Stimulated activated CD4-positive, alpha-beta T cell treated with anti-CD3 and anti-CD28 coated beads, Interleukin-4, amount 100 ng/mL, for 48 hours (primary cell): Measurements from ENCODE around the gene TMEM236.
"Not testable (repeated sequence)": the region's sequence is repeated elsewhere in the genome, so short reads cannot be mapped to it uniquely, and the experiment has no call there.

ENCODE experiments used
- DNase-seq, 2 donors: peaks; one replicate each; pipeline ENCODE4 v3.0.0-alpha.2; 2020; ENCODE audit warnings: low read depth in 2 of 2

Gene TMEM236, protein sequence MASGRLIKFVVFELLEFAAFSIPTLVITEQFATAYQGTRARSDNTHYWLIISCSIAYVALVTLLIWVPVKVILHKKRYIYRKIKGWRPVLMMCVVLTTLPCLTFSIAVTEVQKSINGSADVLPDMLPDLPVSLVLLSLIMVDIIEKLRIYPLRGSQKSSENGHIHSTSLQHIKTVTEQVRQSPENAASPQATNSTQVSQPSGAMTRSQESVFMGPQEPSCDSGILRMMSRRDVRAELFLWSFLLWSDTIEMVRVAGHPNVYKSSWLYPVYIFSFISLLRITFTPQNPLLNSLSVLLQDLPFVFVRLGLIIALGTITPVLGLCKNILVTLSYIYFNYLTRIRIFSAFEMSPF

DNA sequence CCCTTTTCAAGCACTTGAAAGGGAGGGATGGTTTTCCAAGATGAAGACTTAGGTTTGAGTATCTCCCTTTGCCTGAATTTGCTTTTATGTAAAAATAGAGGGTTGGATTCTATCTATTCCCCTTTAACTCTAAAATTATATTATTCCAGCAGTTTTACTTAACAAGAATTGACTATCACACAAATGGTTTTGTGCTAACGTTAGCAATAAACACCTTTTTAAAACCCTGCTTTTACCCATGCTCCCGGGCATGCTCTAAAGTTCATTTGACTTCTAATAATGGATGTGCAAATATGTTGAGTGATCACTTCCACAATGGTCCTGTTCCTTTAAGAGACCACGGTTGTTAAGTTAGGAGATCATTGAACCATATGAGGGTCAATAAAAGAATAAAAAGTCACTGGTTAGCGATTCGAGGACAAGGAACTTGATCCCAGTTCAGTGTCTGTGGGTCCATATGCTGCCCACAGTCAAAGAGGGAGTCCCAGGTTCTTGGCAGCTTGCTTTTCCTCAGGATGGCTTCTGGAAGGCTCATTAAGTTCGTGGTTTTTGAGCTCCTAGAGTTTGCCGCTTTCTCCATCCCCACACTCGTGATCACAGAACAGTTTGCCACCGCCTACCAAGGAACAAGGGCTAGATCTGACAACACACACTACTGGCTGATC is at the start of gene TMEM236:
Gene TMEM236, plus strand, starts transcription at position 421 of the 665 bp plus-strand sequence. Its CDS starts 95 bp downstream, at position 516.
- DNase-seq = no peak

DNA sequence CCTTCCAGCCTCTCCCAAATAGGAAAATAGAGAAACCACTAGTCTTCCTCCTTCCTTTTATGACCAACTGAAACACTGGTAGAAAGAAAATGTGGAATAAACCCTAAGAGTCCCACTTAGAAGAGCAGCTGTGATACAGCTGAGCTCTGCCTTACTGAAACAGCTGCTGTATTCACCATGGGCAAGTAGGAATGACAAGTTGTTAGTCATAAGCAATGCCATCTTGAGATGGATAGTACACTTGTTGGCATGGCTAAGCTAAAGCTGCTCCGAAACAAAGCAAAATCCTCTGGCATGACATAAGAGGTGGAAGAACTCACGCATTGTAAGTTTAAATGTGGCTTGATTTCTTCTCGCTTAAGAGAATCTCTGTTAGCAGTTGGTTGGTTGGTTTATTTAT is 48.3 kb upstream of the TMEM236 start:
- DNase-seq = no peak

DNA sequence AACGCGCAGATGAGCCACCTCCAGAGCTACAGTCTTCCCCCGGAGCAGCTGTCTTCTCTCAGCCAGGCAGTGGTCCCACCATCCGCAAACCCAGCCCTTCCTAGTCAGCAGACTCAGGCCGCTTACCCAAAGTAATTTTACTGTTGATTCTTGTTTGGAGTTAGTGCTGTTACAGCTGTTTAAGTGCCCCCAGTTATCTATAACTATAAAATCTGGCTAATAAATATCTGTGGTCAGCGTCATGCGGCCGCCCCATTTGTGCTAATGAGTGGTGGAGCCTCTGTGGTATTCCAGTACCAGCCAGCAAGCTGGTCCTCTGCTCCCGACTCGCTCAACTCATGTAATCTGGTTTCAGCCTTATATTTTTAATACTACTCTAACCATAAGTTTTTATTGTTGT is 43.2 kb upstream of the TMEM236 start:
- no peak for DNase-seq

DNA sequence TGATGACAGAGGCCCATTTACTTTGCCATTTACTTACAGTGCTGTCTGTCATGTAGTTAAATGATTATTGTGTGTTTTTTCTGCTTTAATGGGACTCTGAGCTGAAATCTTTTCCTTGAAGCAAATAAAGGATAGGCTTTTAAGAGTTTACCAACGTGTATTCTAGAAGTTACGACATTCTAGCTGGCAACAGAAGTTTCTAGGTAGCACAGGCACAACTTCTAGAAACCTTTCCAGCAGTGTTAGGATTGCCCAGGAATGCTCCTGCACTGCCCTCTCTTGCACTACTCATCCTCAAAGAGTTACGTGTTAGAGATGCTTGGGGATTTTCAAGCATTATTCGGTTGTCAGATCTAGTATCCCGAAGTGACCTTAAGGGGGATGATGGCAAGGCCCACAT is 42.5 kb upstream of the TMEM236 start:
- DNase-seq = no peak

DNA sequence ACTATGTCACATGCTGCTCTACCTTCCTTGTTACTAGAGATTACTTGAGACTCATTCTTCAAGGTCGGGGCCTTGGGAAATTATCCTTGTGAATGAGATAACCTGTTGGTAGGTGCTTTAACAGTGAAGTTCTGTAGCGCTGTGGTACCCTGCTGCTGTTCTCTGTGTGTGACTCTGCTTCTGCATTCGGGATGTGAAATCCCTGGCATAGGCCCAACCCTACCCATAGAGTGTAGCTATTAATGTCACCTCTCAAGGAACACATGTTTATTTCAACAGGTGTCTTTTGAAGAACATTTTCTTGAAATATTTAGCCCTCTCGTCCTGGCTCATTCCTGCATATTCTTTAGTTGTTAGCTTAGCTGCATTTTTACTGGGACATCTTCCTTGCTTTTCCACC is 41.8 kb upstream of the TMEM236 start:
- DNase-seq = no peak

DNA sequence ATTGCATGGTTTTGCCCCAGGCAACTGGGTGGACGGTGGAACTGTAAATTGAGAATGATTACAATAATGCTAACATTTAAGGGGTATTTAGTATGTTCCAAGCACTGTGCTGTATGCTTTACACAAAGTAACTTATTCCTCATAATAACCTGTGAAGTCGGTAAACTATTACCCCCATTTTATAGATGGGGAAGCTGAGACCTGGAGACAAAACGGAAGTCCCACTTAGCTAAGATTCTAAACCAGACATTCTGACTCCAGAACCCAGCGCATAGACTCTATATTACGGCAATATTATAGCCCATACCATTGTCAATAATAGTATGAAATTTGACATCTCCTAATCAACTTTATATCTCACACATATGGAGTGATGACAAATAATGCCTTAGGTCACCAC is 39.9 kb upstream of the TMEM236 start:
- DNase-seq = no peak

DNA sequence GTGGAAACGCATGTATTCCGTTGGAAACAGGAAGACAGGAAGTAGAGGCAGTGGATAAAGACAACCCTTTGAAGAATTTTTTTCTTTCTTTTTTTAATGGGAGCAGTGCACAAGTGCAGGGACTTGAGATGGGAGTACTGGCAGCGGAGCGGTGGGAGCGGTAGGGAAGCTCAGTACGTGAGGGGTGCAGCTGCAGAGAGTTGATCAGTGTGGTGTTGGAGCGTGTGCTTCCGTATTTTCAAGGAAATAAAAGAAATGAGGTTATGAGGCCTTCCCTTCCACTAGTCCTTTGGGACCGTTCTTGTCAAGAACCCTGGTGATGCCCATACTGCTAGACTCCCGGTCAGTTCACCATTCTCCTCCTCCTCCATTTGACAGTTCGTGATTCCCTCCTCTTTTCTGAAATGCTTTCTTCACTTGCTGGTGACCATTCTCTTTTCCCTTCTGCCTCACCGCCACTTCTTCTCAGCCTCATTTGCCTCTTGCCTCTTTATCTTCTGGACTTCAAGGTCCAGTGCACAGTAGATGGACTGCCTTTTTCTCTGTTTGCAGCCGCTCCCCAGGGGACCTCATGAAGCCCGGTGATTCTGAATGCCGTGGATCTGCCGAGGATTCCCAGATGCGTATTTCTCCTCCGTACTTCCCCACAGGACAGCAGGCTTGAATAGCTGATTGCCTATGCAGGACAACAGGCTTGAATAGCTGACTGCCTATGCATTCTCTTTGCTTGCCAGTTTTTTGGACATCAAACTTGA is 39.1 kb upstream of the TMEM236 start:
- no peak for DNase-seq

DNA sequence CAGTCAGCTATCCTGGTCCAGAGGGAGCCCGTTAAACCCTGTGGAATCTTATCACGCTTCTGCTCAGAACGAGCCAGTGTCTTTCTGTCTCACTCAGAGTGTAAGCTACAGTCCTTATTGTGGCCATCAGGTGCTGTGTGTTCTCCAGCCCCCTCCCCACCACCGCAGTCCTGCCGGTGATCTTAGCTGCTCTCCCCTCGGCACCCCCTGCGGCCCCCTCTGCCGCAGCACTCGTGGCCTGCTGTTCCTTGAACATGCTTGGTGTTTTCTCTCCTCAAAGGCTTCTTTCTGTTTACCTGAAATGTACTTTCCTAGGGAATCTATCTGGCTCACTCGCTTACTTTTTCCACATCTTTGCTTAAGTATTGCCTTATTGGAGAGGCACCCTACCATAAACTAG is 38.2 kb upstream of the TMEM236 start:
- DNase-seq = no peak

DNA sequence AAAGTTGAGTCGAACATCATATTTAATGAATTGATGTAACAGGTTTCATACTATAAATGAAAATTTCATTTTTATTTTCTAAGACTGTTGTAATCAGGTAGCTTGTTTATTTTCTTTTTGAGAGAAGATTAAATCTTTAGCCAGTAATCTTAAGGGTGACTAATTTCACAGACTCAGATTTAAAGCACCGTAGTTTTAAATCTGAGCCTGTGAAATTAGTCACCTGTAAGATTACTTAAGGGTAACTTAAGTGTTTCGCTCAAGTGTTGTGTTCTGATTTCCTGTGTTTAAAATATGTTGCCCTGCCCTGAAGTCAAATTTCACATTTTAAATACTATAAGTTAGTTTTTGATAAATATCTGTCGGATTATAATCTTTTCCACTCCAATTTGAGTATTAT is 35.8 kb upstream of the TMEM236 start:
- DNase-seq = no peak

DNA sequence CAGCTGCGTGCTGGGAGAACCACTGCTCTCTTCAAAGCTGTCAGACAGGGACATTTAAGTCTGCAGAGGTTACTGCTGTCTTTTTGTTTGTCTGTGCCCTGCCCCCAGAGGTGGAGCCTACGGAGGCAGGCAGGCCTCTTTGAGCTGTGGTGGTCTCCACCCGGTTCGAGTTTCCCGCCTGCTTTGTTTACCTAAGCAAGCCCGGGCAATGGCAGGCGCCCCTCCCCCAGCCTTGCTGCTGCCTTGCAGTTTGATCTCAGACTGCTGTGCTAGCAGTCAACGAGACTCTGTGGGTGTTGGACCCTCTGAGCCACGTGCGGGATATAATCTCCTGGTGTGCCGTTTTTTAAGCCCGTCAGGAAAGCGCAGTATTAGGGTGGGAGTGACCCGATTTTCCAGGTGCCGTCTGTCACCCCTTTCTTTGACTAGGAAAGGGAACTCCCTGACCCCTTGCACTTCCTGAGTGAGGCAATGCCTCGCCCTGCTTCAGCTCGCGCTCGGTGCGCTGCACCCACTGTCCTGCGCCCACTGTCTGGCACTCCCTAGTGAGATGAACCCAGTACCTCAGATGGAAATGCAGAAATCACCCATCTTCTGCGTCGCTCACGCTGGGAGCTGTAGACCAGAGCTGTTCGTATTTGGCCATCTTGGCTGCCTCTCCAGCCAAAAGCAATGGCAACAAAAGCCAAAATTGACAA is 29.5 kb upstream of the TMEM236 start:
- DNase-seq = not testable (repeated sequence)

DNA sequence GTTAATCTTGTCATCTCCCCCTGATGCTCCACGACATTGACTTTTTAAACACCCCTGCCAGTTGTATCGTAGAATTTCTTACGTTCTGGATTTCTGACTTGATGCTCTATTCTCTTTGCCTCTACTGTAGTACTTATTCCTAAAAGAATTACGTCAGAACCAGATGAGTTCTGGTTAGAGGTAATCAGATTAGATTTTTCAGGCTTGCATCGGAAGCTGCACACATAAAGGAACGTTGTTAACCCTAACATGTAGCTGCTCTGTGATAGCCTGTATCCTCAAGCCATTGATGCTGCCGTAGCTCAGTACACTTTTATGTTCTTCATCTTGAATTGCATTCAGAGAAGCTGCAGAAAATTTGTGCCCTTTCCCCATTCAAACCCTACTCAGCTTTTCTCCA is 26.3 kb upstream of the TMEM236 start:
- DNase-seq = no peak

DNA sequence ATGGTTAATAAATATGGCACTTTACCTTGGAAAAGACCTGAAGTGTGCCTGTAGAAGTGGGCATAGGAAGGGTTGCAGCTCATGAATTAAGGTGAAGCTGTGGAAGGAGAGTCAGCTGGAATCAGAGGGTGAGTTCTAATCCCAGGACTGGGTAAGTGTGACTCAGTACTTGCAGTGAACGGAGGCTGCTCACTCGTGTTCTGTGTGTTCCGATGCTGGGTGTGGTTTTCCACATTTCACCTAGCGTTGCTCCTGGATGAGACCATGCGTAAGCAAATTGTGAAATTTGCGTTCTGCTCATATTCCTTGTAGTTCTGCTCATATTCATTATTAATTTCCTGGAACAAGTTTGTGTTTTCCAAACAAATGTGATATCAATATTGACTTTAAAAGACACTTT is 22.4 kb upstream of the TMEM236 start:
- no peak for DNase-seq

DNA sequence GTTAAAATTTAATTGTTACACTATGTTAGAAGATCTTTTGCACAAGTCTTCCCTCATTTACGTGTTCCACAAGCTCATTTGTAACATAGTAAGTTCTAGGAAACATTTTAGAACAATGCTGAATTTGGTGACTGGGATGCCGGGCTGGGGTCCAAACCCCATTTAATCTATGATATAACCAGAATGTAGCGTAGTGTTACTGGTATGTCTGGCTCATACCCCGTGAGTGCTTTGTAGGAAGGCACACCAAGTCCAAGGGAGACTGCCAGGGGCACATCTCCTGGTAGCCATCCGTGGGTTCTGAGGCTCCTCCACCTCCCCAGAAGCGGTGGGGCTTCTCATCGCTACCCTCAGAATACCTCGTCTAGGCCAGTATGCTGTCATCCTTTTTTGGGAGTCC is 21.3 kb upstream of the TMEM236 start:
- no peak for DNase-seq

DNA sequence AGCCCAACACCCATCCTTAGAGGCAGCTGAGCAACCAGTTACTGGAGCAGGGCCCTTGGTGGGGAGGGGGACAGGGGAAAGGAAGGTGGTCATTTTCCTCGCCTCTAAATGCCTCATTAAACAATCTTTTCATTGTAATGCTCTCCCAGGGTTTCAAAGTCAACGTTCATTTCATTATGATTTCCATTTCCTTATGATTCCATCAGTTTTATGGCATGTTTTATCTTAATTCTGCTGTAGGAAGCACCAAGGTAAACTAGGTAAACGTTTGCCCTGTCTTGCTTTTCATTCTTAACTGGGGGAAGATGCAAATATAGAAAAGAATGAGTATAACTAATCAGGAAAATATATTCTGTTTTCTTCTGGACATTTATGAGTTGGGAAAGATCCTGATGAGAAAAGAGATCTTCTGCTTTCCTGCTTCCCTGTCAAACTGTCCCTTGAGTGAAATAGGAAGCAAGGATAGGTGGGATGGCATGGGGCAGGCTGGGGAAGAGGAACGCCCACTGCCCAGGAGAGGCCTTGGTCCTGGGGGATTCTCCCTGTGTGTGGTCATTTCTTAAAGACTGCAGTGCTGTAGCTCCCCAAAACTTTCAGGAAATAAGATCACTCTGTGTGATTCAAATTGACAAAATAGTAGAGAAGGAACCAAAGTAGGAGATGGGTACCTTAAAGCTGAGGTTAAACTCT is 20.5 kb upstream of the TMEM236 start:
- no peak for DNase-seq

DNA sequence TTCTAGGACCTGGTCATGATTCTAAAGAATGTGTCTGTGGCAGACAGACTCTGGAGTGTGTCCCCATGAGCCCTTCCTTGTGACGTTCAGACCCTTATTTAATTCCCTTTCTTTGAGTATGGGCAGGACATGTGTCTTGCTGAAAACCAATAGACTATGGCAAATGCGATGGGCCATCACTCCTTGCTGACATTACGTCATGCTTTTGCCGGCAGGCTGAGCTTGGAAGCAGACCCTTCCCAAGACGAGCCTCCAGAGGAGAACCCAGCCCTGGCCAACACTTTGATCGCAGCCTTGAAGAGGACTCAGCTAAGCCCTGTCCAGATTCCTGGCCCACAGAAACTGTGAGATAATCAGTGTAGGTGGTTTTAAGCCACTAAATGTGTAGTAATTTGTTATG is 18.4 kb upstream of the TMEM236 start:
- no peak for DNase-seq

DNA sequence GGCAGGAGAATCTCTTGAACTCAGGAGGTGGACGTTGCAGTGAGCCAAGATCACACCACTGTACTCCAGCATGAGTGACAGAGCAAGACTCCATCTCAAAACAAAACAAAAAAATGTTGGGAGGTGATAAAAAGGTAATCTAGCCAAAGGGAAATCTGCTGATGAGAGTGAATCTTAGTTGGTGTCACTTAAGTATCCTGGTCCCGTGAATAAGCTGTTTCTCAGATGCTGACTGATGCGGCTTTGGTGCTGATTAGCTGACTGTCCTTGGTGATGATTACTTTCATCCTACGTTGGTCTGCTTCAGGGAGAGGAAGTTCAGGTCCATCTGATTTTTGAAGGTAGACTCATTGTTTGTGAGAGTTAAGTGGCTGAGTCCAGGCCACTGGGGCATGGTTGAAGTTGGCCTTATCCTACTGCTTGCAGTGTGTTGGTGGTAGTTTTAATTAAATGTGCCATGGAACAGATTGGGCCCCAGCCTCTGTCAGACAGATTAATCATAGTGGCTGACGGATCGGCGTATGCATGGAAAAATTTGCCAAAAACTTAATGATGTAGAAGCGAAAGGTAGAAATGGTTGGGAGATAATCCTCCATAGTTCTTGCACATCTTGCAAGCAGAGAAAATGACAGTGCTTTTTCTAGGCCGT is 17.4 kb upstream of the TMEM236 start:
- DNase-seq = no peak

DNA sequence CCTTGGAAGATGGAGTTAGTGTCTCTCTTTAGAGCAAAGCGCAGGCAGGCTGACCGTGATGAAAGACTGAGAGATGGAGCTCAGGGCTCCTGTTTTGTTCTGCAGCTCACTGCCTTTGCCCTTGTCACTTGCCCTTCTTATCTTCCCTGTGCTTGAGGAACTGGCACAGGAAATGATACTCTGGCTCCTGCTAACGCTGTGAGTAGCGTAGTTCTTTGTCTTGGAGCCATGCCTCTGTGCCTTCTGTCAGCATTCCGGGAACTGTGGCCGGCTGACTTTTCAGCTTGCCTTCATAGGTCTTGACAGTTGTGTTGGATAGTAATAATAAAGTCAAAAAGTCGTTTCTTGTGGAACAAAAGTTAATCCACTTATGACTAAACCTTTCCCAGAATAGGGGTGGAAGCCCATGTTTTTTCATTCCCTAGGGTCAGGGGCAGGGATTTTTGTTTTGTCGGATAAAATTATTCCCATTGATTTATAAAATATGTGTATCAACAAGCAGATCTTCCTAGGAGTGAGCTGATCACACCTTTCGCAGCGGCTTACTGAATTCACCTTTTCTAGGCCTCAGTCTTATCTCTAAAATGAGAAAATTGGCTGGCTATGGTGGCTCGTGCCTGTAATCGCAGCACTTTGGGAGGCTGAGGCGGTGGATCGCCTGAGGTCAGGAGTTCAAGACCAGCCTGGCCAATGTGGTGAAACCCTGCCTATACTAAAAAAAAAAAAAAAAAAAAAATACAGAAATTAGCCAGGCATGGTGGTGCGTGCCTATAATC is 16.6 kb upstream of the TMEM236 start:
- DNase-seq = no peak

DNA sequence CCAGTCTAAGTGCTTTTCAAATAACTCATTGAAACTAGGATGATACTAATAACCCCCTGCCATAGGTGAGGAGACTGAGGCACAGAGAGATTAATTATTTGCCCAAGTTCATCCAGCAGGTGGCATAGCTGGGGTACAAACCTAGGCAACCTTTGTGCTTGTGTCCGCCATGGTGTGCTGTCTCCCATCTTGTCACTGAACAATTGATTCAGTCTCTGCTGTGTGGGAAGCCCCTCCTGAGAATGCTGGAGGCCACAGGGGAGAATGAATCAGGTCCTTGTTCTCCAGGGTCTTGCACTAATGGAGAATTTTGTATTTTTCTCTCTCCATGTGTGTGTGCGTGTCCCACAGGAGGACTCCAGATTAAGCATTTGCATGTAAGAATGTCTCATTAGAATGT is 15.8 kb upstream of the TMEM236 start:
- no peak for DNase-seq

DNA sequence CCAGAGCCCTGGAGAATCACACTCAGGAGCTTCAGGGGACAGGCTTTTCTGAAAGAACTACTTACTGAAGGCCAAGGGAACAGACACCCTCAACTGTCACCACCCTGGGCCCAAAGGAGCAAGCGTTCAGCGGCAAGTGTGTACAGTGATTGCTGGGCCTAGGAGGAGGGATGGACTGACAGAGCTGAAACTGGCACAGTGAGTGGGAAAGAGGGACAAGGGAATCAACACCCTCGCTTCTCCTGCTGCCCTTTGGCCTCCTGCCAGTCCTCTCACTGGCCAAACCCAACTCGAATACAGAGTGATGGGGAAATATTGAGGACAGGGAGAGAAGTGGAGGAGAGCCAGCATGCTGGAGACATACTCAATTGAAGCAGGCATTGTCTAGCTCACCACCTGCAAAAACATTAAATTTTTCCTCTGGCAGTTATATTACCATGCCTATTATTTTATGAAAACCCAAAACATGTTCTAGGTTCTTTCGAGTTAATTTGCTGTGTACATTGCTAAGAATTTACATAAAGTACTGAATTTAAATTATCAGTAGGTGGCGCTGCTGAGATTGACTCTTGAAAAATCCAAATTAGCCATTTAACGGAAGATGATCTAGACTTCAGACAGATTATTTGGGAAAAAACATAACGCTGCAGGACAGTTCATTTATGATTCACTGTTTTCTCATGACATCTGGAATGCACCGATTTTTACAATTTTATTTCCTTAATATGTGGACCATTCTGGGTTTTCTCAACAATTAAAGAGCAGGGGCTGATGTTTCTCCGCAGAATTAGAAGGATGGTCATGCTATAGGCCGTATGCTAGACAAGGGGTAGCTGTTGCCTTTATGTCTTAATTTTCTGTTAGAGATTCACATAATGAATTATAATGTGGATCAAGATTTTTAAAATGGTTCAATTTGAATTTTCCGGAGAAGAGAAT is 14.7 kb upstream of the TMEM236 start:
- no peak for DNase-seq
